ENCODE results near the gene AUTS2.

The AUTS2 gene

GRCh38 chr7:70031245-70031644, 433.0 kb downstream of the AUTS2 start:
- Histone ChIP-seq H3K79me2 (ENCODE audit: insufficient read depth, low read length) (peaks cover 18% of the 10 kb centered on the region), H3K9ac (ENCODE audit: low read depth, low read length, poor library complexity, severe bottlenecking) (no peak overlapping the region), H3K4me3 (ENCODE audit: low read length, poor library complexity, severe bottlenecking) (no peak overlapping the region), H3K27me3 (ENCODE audit: insufficient read depth, low read length, poor library complexity, severe bottlenecking) (no peaks in the 10 kb centered on the region), H3K9me2 (replicated peaks; ENCODE audit: low read depth, low read length) (no peaks in the 10 kb centered on the region), H3F3A (ENCODE audit: low read depth) (no peaks in the 10 kb centered on the region), H3K4me1 (ENCODE audit: insufficient read depth, low read length, poor library complexity, severe bottlenecking) (peaks cover 27% of the 10 kb centered on the region), H4K20me1 (ENCODE audit: insufficient read depth, low read length, poor library complexity, severe bottlenecking) (peaks cover 10% of the 10 kb centered on the region), H3K4me2 (ENCODE audit: low read depth, low read length, poor library complexity, severe bottlenecking) (no peak overlapping the region), H3K36me3 (ENCODE audit: insufficient read depth, low read length) (no peaks in the 10 kb centered on the region), H3K9me3 (ENCODE audit: insufficient read depth, low read depth, low read length) (no peaks in the 10 kb centered on the region), H2AFZ (ENCODE audit: low read length) (no peak overlapping the region)
- no peak for TF ChIP-seq EZH2phosphoT487 (IDR thresholded peaks at IDR 0.05; ENCODE audit: borderline replicate concordance)
- TF ChIP-seq CTCF (conservative IDR thresholded peaks at IDR 0.05; ENCODE audit: low read length) = no peak

GRCh38 chr7:70032649-70033048, 434.4 kb downstream of the AUTS2 start:
- H3K9me2 ChIP-seq (replicated peaks; ENCODE audit: low read depth, low read length) = no peaks in the 10 kb centered on the region
- no peaks in the 10 kb centered on the region for H3K36me3 ChIP-seq (ENCODE audit: insufficient read depth, low read length)
- H3K4me2 ChIP-seq (ENCODE audit: low read depth, low read length, poor library complexity, severe bottlenecking) = no peak overlapping the region
- no peak overlapping the region for H3K4me3 ChIP-seq (ENCODE audit: low read length, poor library complexity, severe bottlenecking)
- H2AFZ ChIP-seq (ENCODE audit: low read length) = no peak overlapping the region
- H4K20me1 ChIP-seq (ENCODE audit: insufficient read depth, low read length, poor library complexity, severe bottlenecking) = peaks cover 4% of the 10 kb centered on the region
- H3K79me2 ChIP-seq (ENCODE audit: insufficient read depth, low read length) = peaks cover 13% of the 10 kb centered on the region
- no peak overlapping the region for H3K9ac ChIP-seq (ENCODE audit: low read depth, low read length, poor library complexity, severe bottlenecking)
- H3F3A ChIP-seq (ENCODE audit: low read depth) = no peaks in the 10 kb centered on the region
- peaks cover 13% of the 10 kb centered on the region for H3K4me1 ChIP-seq (ENCODE audit: insufficient read depth, low read length, poor library complexity, severe bottlenecking)
- H3K9me3 ChIP-seq (ENCODE audit: insufficient read depth, low read depth, low read length) = no peaks in the 10 kb centered on the region
- no peaks in the 10 kb centered on the region for H3K27me3 ChIP-seq (ENCODE audit: insufficient read depth, low read length, poor library complexity, severe bottlenecking)
- TF ChIP-seq EZH2phosphoT487 (IDR thresholded peaks at IDR 0.05; ENCODE audit: borderline replicate concordance) (no peak), CTCF (conservative IDR thresholded peaks at IDR 0.05; ENCODE audit: low read length) (no peak)

- peaks cover 7% of the 10 kb centered on the region for H3K4me1 ChIP-seq (ENCODE audit: insufficient read depth, low read length, poor library complexity, severe bottlenecking)
- H3F3A ChIP-seq (ENCODE audit: low read depth) = no peaks in the 10 kb centered on the region
- H2AFZ ChIP-seq (ENCODE audit: low read length) = no peak overlapping the region
- no peak overlapping the region for H3K4me3 ChIP-seq (ENCODE audit: low read length, poor library complexity, severe bottlenecking)
- no peak overlapping the region for H3K9ac ChIP-seq (ENCODE audit: low read depth, low read length, poor library complexity, severe bottlenecking)
- H3K79me2 ChIP-seq (ENCODE audit: insufficient read depth, low read length) = peaks cover 13% of the 10 kb centered on the region
- no peak for TF ChIP-seq CTCF (conservative IDR thresholded peaks at IDR 0.05; ENCODE audit: low read length)
- no peaks in the 10 kb centered on the region for H3K27me3 ChIP-seq (ENCODE audit: insufficient read depth, low read length, poor library complexity, severe bottlenecking)
- H3K4me2 ChIP-seq (ENCODE audit: low read depth, low read length, poor library complexity, severe bottlenecking) = no peak overlapping the region
- H3K36me3 ChIP-seq (ENCODE audit: insufficient read depth, low read length) = no peaks in the 10 kb centered on the region
- H3K9me2 ChIP-seq (replicated peaks; ENCODE audit: low read depth, low read length) = no peaks in the 10 kb centered on the region
- H4K20me1 ChIP-seq (ENCODE audit: insufficient read depth, low read length, poor library complexity, severe bottlenecking) = peaks cover 4% of the 10 kb centered on the region
- no peaks in the 10 kb centered on the region for H3K9me3 ChIP-seq (ENCODE audit: insufficient read depth, low read depth, low read length)
Measured at GRCh38 chr7:70033226-70033625, 435.0 kb downstream of the AUTS2 start.
